Muscle of leg (tissue), 11 donors: Measurements from ENCODE around the gene HDLBP. TPM values are rescaled to one million over a fixed set of nuclear protein-coding genes. Genes with fewer than 3 reads are reported as not detected.

ENCODE experiments used
- DNase-seq: peaks from one replicate; pipeline ENCODE4 v3.0.0; 2013
- H3K27ac ChIP-seq: one replicate; pipeline ENCODE4 v1.5.1; 2013; ENCODE audit warnings: mild to moderate bottlenecking, low read length, control low read depth
- H3K27me3 ChIP-seq: one replicate; pipeline ENCODE4 v1.6.1; 2013; ENCODE audit warnings: low read length; ENCODE audit not compliant: control insufficient read depth, insufficient read depth
- H3K36me3 ChIP-seq: one replicate; pipeline ENCODE4 v1.6.1; 2013; ENCODE audit warnings: low read length; ENCODE audit not compliant: control insufficient read depth, insufficient read depth
- H3K4me1 ChIP-seq: one replicate; pipeline ENCODE4 v1.6.1; 2013; ENCODE audit warnings: low read length; ENCODE audit not compliant: control insufficient read depth, insufficient read depth
- H3K4me3 ChIP-seq: one replicate; pipeline ENCODE4 v1.5.1; 2013; ENCODE audit warnings: low read length, control low read depth
- H3K9me3 ChIP-seq: replicated peaks from 2 replicates; pipeline ENCODE4 v1.6.1; 2013; ENCODE audit warnings: low read depth, low read length; ENCODE audit not compliant: control insufficient read depth
- WGBS: methylation state at CpG from one replicate; pipeline ENCODE4 v1.1.5; 2013; ENCODE audit warnings: missing lambda C conversion rate; ENCODE audit not compliant: insufficient coverage; 5-methylcytosine and 5-hydroxymethylcytosine counted together
- polyA plus RNA-seq, 8 donors: library from polyadenylated mRNA; unstranded; fragments of 120-200 nt; gene quantifications; one replicate each; pipeline versions ENCODE4 v1.2.1 to v1.2.3, GENCODE V29; 2013; ENCODE audit warnings: inconsistent platforms in 1 of 8, low replicate concordance in 1 of 8; ENCODE audit not compliant: insufficient read length in 8 of 8, insufficient read depth in 1 of 8
- total RNA-seq: library from RNA; stranded (reverse); fragments of 120-200 nt; gene quantifications from one replicate; pipeline ENCODE4 v1.2.4, GENCODE V29; 2013

Gene HDLBP
- total and polyA plus RNA-seq, 9 donors: 331 to 470 (median 404) TPM

DNA sequence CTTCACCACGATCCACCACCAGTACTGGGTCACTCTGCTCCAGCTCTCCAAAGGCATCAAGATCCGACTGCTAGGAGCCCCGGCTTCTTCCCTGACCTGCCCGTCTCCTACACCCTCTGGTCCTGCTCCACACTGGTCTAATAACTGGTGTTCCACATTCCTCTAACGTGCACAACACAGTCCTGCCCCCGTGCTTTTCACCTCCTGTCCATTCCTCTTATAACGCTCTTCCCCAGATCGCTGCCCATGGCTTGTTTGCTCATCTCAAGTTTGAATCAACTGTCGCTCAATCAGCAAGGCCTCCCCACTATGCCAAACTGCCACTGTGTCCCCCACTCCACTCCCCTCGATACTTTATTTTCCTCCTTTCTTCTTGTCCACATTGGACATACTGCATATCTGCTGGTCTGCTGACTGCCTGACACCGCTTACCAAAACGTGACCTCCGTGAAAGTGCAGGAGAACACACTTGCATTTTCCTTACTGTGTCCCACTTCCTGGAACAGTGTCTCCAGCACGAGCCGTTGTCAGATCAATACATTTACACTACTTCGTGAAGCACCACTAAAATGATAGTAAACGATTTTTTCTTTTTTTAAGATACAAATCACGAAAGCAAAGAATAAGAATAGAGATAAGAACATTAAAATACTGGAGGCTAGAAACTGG lies 6.5 kb downstream of the HDLBP start:
- DNase-seq: no peak
- WGBS: 91% methylated on average over 13 of the region's 18 CpGs
- Histone ChIP-seq H3K36me3 (peaks cover 9% of the 10 kb centered on the region), H3K27me3 (no peaks in the 10 kb centered on the region), H3K4me1 (peaks cover 4% of the 10 kb centered on the region), H3K27ac (no peak overlapping the region), H3K4me3 (no peak overlapping the region), H3K9me3 (no peaks in the 10 kb centered on the region)

GRCh38 chr2:241308267-241308666 lies 7.2 kb downstream of the HDLBP start:
- Histone ChIP-seq H3K27me3 (no peaks in the 10 kb centered on the region), H3K4me1 (no peaks in the 10 kb centered on the region), H3K9me3 (no peaks in the 10 kb centered on the region), H3K36me3 (peaks cover 9% of the 10 kb centered on the region), H3K27ac (no peak overlapping the region), H3K4me3 (no peak overlapping the region)
- 100% methylated on average over 1 of the region's 5 CpGs for WGBS
- no peak for DNase-seq

- Histone ChIP-seq H3K4me3 (no peak overlapping the region), H3K9me3 (no peaks in the 10 kb centered on the region), H3K4me1 (no peaks in the 10 kb centered on the region), H3K36me3 (peaks cover 9% of the 10 kb centered on the region), H3K27me3 (no peaks in the 10 kb centered on the region), H3K27ac (no peak overlapping the region)
- DNase-seq: no peak
- WGBS: no CpG with 5 or more reads among the region's 6 CpGs
Observed at GRCh38 chr2:241307055-241307454, 8.4 kb downstream of the HDLBP start.

GRCh38 chr2:241304039-241304670 lies 11.3 kb downstream of the HDLBP start:
- no peaks in the 10 kb centered on the region for H3K9me3 ChIP-seq
- H3K27ac ChIP-seq: no peak overlapping the region
- WGBS: 55% methylated on average over 1 of the region's 5 CpGs
- DNase-seq: no peak
- no peaks in the 10 kb centered on the region for H3K27me3 ChIP-seq
- peaks cover 9% of the 10 kb centered on the region for H3K36me3 ChIP-seq
- H3K4me1 ChIP-seq: no peaks in the 10 kb centered on the region
- no peak overlapping the region for H3K4me3 ChIP-seq

- DNase-seq: no peak
- H3K4me1 ChIP-seq: no peaks in the 10 kb centered on the region
- 72% methylated on average over 11 of the region's 13 CpGs for WGBS
- no peak overlapping the region for H3K4me3 ChIP-seq
- no peaks in the 10 kb centered on the region for H3K27me3 ChIP-seq
- no peaks in the 10 kb centered on the region for H3K9me3 ChIP-seq
- peaks cover 3% of the 10 kb centered on the region for H3K36me3 ChIP-seq
- no peak overlapping the region for H3K27ac ChIP-seq
Observed at GRCh38 chr2:241302759-241303651, 12.5 kb downstream of the HDLBP start.

DNA sequence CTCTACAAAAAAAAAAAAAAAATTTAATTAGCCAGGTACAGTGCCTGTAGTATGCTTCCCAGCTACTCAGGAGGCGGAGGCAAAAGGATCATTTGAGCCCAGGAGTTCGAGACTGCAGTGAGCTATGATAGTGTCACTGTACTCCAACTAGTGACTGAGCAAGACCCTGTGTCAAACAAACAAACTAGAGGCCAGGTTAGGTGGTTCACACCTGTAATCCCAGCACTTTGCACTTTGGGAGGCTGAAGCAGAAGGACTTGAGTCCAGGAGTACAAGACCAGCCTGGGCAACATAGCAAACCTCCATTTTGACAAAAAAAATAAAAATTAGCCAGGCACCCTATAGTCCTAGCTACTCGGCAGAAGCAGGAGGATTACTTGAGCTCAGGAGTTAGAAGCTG lies 13.4 kb downstream of the HDLBP start:
- Histone ChIP-seq H3K4me3 (no peak overlapping the region), H3K27ac (no peak overlapping the region), H3K36me3 (peaks cover 2% of the 10 kb centered on the region), H3K27me3 (no peaks in the 10 kb centered on the region), H3K9me3 (no peaks in the 10 kb centered on the region), H3K4me1 (no peaks in the 10 kb centered on the region)
- DNase-seq: no peak
- WGBS: 91% methylated on average over 3 of the region's 3 CpGs

DNA sequence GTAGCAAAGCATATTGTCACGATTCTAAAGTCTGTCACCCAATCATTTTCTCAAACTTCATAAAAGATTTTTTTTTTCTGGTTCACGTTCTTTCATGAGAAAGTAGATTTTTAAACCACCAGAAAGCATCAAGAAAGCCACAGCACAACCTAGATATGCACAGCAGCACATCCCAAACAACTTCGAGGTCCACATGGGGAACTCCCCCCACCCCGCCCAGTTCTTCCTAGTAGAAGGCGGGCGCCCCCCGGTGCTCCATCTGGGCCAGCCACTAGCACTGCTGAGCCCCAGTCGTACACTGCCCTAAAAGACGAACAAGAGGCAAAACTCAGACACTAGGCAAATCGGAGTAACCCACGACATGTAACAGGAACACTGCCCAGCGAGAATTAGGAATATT lies 15.5 kb downstream of the HDLBP start:
- 67% methylated on average over 6 of the region's 12 CpGs for WGBS

GRCh38 chr2:241298673-241299072 lies 16.8 kb downstream of the HDLBP start:
- H3K27me3 ChIP-seq: no peaks in the 10 kb centered on the region
- no peak for DNase-seq
- no peak overlapping the region for H3K4me3 ChIP-seq
- no peaks in the 10 kb centered on the region for H3K9me3 ChIP-seq
- H3K36me3 ChIP-seq: peaks cover 2% of the 10 kb centered on the region
- no peak overlapping the region for H3K27ac ChIP-seq
- WGBS: no CpG with 5 or more reads among the region's 5 CpGs
- no peaks in the 10 kb centered on the region for H3K4me1 ChIP-seq

More for the DNA sequence above, 15.5 kb downstream of the HDLBP start:
- H3K27me3 ChIP-seq: no peaks in the 10 kb centered on the region
- peaks cover 2% of the 10 kb centered on the region for H3K36me3 ChIP-seq
- H3K4me1 ChIP-seq: no peaks in the 10 kb centered on the region
- H3K27ac ChIP-seq: no peak overlapping the region
- no peak for DNase-seq
- no peaks in the 10 kb centered on the region for H3K9me3 ChIP-seq
- no peak overlapping the region for H3K4me3 ChIP-seq

DNA sequence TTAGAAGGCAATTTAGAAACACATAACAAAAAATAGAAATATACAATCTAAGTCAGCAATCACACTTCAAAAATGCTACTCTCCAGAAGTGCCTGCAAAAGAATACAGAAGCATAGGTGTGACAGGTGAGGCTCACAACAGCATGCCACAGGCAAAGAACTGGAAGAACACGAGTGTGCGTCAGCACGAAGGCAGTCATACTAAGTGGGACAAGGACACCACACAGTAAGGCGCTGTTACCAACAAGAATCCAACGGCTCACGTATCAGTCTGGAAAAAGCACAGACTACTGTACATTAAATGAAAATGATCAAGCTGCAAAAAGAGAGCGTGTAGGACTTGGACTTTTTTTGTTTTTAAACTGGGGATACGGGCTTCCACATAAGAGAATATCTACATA lies 18.7 kb downstream of the HDLBP start:
- Histone ChIP-seq H3K4me3 (no peak overlapping the region), H3K4me1 (no peaks in the 10 kb centered on the region), H3K36me3 (peaks cover 2% of the 10 kb centered on the region), H3K9me3 (no peaks in the 10 kb centered on the region), H3K27ac (no peak overlapping the region), H3K27me3 (no peaks in the 10 kb centered on the region)
- WGBS: 95% methylated on average over 3 of the region's 8 CpGs
- DNase-seq: no peak
